Omental fat pad (tissue), 4 donors: ENCODE results near the gene NR5A1. TPM values are rescaled to one million over a fixed set of nuclear protein-coding genes. Genes with fewer than 3 reads are reported as not detected.

ENCODE experiments used
- ATAC-seq: fragments of 150-250 bp; one replicate; pipeline ENCODE4 v1.9.1; 2016; ENCODE audit warnings: mild to moderate bottlenecking, moderate library complexity; ENCODE audit not compliant: low FRiP score
- DNase-seq: peaks from one replicate; pipeline ENCODE4 v3.0.0-alpha.2; 2019; ENCODE audit warnings: low spot score
- total RNA-seq, 4 donors: library from RNA; depleted of rRNA; stranded (reverse); fragments of >200 nt; gene quantifications; one replicate each; pipeline ENCODE4 v1.1.0, GENCODE V29; 2016
- TF ChIP-seq, protein P1 (sequence below), 3 donors: fragments of 450-650 bp; IDR thresholded peaks; one replicate each; pipeline ENCODE4 v1.5.1; 2016 to 2017; ENCODE audit warnings: antibody characterized with exemption in 3 of 3, mild to moderate bottlenecking in 3 of 3, moderate library complexity in 2 of 3

NR5A1 gene
- total RNA-seq, 4 donors from 2014 or later, result not detected

DNA sequence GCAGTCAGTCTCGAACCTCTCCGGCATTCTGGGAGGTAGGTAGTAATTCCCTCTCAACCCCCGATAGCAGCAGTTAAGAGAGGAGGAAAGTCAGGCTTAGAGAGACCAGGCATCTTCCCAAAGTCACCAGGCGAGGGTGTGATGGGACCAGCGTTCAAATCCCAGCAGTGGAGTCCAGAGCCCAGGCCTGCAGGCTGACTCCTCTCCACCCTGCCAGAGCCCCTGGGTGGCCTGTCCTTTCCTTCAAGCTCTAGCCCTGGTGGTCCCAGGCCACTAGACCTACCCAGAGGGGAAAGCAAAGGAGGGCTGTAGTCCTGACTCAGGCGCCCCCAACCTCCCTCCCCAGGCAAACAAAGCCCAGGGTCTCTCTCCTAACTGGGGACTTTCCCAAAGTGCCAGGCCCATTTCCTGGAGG, 4.2 kb upstream of the NR5A1 start:
- DNase-seq (no peak), ATAC-seq (no peak)
- TF ChIP-seq, protein P1, sequence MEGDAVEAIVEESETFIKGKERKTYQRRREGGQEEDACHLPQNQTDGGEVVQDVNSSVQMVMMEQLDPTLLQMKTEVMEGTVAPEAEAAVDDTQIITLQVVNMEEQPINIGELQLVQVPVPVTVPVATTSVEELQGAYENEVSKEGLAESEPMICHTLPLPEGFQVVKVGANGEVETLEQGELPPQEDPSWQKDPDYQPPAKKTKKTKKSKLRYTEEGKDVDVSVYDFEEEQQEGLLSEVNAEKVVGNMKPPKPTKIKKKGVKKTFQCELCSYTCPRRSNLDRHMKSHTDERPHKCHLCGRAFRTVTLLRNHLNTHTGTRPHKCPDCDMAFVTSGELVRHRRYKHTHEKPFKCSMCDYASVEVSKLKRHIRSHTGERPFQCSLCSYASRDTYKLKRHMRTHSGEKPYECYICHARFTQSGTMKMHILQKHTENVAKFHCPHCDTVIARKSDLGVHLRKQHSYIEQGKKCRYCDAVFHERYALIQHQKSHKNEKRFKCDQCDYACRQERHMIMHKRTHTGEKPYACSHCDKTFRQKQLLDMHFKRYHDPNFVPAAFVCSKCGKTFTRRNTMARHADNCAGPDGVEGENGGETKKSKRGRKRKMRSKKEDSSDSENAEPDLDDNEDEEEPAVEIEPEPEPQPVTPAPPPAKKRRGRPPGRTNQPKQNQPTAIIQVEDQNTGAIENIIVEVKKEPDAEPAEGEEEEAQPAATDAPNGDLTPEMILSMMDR (IDR thresholded peaks at IDR 0.05), result no peak

DNA sequence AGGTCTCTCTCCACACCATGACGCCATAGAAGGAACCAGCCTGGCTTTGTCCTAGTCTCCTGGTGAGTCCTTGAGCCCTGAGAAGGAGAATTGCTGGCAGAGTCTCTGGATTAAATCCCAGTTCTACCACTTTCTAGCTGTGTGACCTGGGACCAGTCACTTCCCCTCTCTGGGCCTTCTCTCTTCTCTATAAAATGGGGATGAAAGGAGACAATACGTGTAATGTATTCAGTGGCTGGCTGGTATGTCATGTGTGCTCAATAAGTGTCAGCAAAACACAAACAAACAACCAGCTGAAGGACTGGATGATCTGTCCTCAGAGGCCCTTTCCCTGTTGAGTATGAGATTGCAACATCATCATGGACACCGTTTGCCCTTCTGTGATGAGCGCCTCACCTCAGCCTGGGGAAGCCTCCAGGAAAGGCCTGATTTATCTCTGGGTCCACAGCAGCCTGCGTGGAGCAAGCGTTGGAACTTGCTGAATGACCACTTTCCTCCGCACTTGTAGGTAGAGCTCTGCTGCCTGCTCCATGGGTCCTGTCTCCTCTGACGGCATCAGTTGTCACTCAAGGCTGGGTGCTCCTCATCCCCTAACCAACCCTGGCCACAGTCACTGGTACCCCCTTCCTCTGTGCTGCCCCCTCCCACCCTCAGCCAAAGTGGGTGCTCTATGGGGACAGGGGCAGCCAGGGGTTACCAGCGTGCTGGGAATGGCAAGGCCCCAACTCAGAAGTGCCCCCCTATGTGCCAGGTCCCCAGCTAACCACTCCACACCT, 3.6 kb upstream of the NR5A1 start:
- no peak for DNase-seq
- ATAC-seq, result no peak
- TF ChIP-seq, protein P1 (IDR thresholded peaks at IDR 0.05), result no peak

DNA sequence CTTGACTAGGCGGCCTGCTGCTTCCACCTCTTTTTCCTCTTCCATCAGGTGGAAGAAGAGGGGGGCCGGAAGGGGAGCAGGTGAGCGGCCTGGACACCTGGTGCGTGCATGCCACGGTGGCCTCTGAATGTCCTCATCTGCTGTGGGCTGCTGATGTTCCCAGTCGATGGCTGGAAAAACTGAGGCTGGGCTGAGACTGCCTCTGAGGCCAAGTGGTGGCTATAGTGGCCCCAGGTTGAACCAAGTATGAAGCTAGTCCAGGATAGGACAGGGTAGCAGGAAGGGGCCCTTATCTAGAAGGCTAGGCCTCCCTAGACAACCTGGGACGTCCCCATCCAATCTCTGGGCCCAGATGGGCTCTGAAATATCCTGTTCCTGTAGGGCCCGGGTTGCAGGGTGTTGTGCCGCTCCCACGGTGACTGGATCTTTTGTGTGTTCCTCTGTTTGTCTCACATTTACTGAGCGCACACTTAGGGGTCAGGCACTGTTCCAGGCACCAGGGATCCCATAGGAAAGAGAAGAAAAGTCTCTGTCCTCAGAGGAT, 753 bp upstream of the NR5A1 start:
- no peak for DNase-seq
- TF ChIP-seq, protein P1 (IDR thresholded peaks at IDR 0.05), result no peak
- ATAC-seq, result no peak

DNA sequence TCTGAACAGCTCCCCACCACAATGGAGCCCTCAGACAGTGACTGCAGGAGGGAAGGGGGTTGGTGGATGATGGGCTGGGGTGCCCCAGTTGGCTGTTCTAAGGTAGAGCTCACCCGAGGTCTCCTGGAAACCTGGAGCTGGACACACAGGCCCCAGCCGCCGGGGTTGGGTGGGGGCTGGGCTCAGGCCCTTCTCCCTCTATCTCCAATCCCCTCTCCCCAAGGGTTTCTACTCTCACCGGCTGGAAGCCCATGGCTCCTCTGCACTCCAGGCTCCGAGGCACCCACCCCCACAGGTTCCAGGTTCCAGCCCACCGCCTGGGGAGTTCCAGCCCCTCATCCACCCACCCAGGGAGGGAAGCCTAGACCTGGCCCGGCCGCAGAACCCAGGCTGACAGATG, 766 bp downstream of the NR5A1 start:
- ATAC-seq, result no peak
- DNase-seq, result no peak
- TF ChIP-seq, protein P1 (IDR thresholded peaks at IDR 0.05), result no peak

DNA sequence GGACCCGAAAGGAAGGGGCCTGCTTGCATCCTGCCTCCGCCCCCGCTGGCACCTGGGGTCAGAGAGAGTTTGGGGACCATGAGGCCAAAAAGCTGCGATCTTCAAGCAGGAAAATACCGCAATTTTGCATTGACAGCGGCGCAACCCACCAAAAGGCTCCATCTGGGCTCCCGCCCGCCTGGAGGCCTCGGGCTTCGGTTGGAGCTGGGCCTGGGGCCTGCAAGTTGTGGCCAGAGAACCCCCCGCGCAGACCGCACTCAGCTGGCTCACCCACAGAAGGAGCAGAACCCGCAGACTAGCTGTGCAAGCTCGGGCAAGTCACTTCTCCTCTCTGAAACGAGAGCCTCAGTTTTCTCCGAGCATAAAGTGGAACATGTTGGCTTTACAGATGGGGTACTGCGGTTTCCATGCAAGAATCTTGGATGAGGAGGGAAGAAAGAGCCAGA, 1.3 kb downstream of the NR5A1 start:
- TF ChIP-seq, protein P1 (IDR thresholded peaks at IDR 0.05), result no peak
- no peak for DNase-seq
- no peak for ATAC-seq

DNA sequence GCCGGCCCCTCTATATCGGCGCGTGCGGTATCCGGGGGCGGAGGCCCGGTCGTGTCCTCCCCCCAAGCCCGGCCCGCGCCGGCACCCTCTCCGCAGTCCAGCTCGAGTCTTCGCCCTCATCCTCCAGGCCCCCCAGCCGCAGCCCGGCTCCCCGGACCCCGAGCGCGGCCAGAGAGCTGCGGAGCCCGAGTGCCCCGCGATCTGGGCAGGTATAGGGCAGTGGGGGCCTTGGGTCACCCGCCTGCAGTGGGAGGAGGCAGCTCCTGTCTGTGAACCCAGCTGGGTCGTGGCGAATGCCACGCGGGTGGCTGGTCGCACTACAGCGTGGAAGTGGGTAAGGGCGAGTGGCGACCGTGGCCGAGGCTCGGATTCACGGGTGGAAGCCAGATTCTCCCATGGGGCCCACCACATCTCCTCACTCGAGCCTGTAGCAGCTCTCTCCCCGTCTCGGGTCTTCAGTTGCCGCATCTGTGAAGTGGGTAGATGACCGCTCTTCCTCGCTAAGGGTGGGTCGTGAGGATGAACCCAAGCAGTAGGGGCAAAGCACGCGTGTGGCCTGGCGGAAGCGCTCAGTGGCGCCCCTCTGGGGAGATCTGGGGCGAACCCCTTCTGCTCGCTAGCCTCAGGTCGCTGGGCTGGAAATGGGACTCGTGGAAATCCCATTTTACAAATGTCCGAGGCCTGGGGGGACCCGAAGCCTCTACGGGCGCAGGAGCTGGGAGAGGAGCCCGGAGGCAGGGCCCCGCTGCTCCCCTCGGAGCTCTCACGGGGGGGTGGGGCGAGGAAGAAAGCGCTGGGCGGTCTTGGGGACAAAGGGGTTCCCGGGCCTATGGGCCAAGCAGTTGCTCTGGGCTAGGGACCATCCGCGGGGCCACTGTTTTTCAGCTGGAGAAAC, 1.9 kb downstream of the NR5A1 start:
- ATAC-seq (no peak), DNase-seq (no peak)
- TF ChIP-seq, protein P1 (IDR thresholded peaks at IDR 0.05), result no peak
